Psoas muscle (tissue), 8 donors: Measurements from ENCODE around the gene C16orf78. TPM values are rescaled to one million over a fixed set of nuclear protein-coding genes. Genes with fewer than 3 reads are reported as not detected.

Experiments
- ATAC-seq, 4 donors: fragments of 200-7000 bp; cut with Tn5 transposase; one replicate each; pipeline ENCODE4 v1.9.1; 2020; ENCODE audit warnings: moderate library complexity in 3 of 4, mild to moderate bottlenecking in 2 of 4
- DNase-seq, 2 donors: peaks; one replicate each; pipeline ENCODE4 v3.0.0-alpha.2; 2020
- H3K27ac ChIP-seq: fragments of 200-600 bp; one replicate; pipeline ENCODE4 v1.8.0; 2022
- H3K27me3 ChIP-seq, 3 donors: fragments of 200-600 bp in 1 of 3; one replicate each; pipeline versions ENCODE4 v1.6.1 to v1.8.0; 2013 to 2022; ENCODE audit warnings: low read length in 2 of 3, mild to moderate bottlenecking in 2 of 3, moderate library complexity in 1 of 3; ENCODE audit not compliant: insufficient read depth in 3 of 3
- H3K36me3 ChIP-seq, 2 donors: fragments of 200-600 bp in 1 of 2; one replicate each; pipeline versions ENCODE4 v1.6.1 to v1.8.0; 2013 to 2022; ENCODE audit warnings: low read depth in 1 of 2, mild to moderate bottlenecking in 1 of 2, moderate library complexity in 1 of 2; ENCODE audit not compliant: insufficient read depth in 1 of 2
- H3K4me1 ChIP-seq: fragments of 200-600 bp; one replicate; pipeline ENCODE4 v1.8.0; 2022
- H3K4me3 ChIP-seq: fragments of 200-600 bp; one replicate; pipeline ENCODE4 v1.8.0; 2022; ENCODE audit warnings: mild to moderate bottlenecking
- H3K9me3 ChIP-seq: fragments of 200-600 bp; one replicate; pipeline ENCODE4 v1.8.0; 2022
- CTCF ChIP-seq: fragments of 200-600 bp; IDR thresholded peaks from one replicate; pipeline ENCODE4 v1.8.0; 2022; ENCODE audit warnings: antibody characterized with exemption
- WGBS, 3 donors: extraction: QIAGEN DNeasy Blood & Tissue Kit; methylation state at CpG; one replicate each; pipeline versions ENCODE4 v1.1.6 to v1.1.7; 2013; 5-methylcytosine and 5-hydroxymethylcytosine counted together
- intact Hi-C, 2 donors: fragments of 100-400 bp; cut with DNase I; formaldehyde crosslinking; loops; one replicate each; pipeline versions ENCODE4 v1.11.0 to v1.14.2; 2022
- polyA plus RNA-seq, 3 donors: library from polyadenylated mRNA; stranded (reverse); fragments of 200-250 nt; gene quantifications; one replicate each; pipeline ENCODE4 v1.2.3, GENCODE V29; 2013
- total RNA-seq, 4 donors: library from RNA; stranded (reverse); fragmentation: NEBNext Ultra II Directional in 2 of 4; extraction: Animal tissue kit (Norgen Biotek cat#: 25700) in 2 of 4; gene quantifications; one replicate each; pipeline versions ENCODE4 v1.2.1 to v1.2.4, GENCODE V29; 2021 to 2023
- donor health status: healthy with polysubstance abuse.
- donor health status: DM: no; HTN: no; CAD: no; lungs with moderate emphysema.
- donor health status: Bipolar disorder and iron deficiency.
- donor health status: healthy.
- donor health status: DM: yes; HTN: yes; CAD: no.
- donor health status: DM: no; HTN: no; CAD: no.
- donor health status: DM: no; HTN: no; CAD: no.
- donor health status: DM: yes; HTN: yes; CAD: no.

The C16orf78 gene
- total and polyA plus RNA-seq, 7 donors = not detected

GRCh38 chr16:49422896-49423295 is 49.3 kb downstream of the C16orf78 start:
- Histone ChIP-seq H3K4me3 (no peak overlapping the region), H3K27me3 (no peaks in the 10 kb centered on the region), H3K36me3 (no peaks in the 10 kb centered on the region), H3K4me1 (no peaks in the 10 kb centered on the region), H3K9me3 (no peaks in the 10 kb centered on the region), H3K27ac (no peak overlapping the region)
- ATAC-seq (no peak), DNase-seq (no peak)
- TF ChIP-seq CTCF = no peak
- WGBS, 3 donors = 47 to 51% (median 50%) methylated on average over 5 of the region's 5 CpGs
- intact Hi-C loops = no loop called here

- 89 to 95% (median 93%) methylated on average over 6 of the region's 6 CpGs for WGBS, 3 donors
- Histone ChIP-seq H3K9me3 (no peaks in the 10 kb centered on the region), H3K4me3 (no peak overlapping the region), H3K27me3 (no peaks in the 10 kb centered on the region), H3K27ac (no peak overlapping the region), H3K4me1 (no peaks in the 10 kb centered on the region), H3K36me3 (no peaks in the 10 kb centered on the region)
- ATAC-seq (no peak), DNase-seq (no peak)
- no peak for TF ChIP-seq CTCF
- intact Hi-C loops = no loop called here
Observed at GRCh38 chr16:49424961-49425360, 51.4 kb downstream of the C16orf78 start.

GRCh38 chr16:49427771-49428170 is 54.2 kb downstream of the C16orf78 start:
- ATAC-seq (no peak), DNase-seq (no peak)
- no peak for TF ChIP-seq CTCF
- intact Hi-C loops = no loop called here
- H3K4me1 ChIP-seq = no peaks in the 10 kb centered on the region
- H3K9me3 ChIP-seq = no peaks in the 10 kb centered on the region
- no peak overlapping the region for H3K4me3 ChIP-seq
- H3K27ac ChIP-seq = no peak overlapping the region
- 88 to 91% (median 89%) methylated on average over 4 of the region's 4 CpGs for WGBS, 3 donors
- H3K27me3 ChIP-seq = no peaks in the 10 kb centered on the region
- H3K36me3 ChIP-seq = no peaks in the 10 kb centered on the region

- Histone ChIP-seq H3K4me3 (no peak overlapping the region), H3K4me1 (no peaks in the 10 kb centered on the region), H3K9me3 (no peaks in the 10 kb centered on the region), H3K27ac (no peak overlapping the region), H3K27me3 (no peaks in the 10 kb centered on the region), H3K36me3 (no peaks in the 10 kb centered on the region)
- 92 to 100% (median 98%) methylated on average over 2 of the region's 2 CpGs for WGBS, 3 donors
- intact Hi-C loops = no loop called here
- no peak for DNase-seq
- TF ChIP-seq CTCF = no peak
- ATAC-seq = no peak
Observed at GRCh38 chr16:49428808-49429207, 55.2 kb downstream of the C16orf78 start.

- H3K36me3 ChIP-seq = no peaks in the 10 kb centered on the region
- intact Hi-C loops = no loop called here
- H3K27ac ChIP-seq = no peak overlapping the region
- H3K9me3 ChIP-seq = no peaks in the 10 kb centered on the region
- DNase-seq = no peak
- no peak overlapping the region for H3K4me3 ChIP-seq
- no peak for TF ChIP-seq CTCF
- 78 to 88% (median 81%) methylated on average over 9 of the region's 9 CpGs for WGBS, 3 donors
- H3K27me3 ChIP-seq = no peaks in the 10 kb centered on the region
- no peak for ATAC-seq
- no peaks in the 10 kb centered on the region for H3K4me1 ChIP-seq
Observed at GRCh38 chr16:49431040-49431439, 57.4 kb downstream of the C16orf78 start.
